SK-N-SH (cell line): ENCODE data around the gene C16orf74.

Experiments used
- EP300 ChIP-seq, 2 experiments: IDR thresholded peaks; 2 replicates each; pipeline versions ENCODE4 v1.4.0 to v1.6.1; 2012; ENCODE audit warnings: borderline replicate concordance in 1 of 2, low read depth in 1 of 2, low read length in 1 of 2
- FOXJ3 ChIP-seq: sonication (generic); formaldehyde crosslinking; IDR thresholded peaks from 2 replicates; pipeline ENCODE4 v1.5.1; 2020; ENCODE audit warnings: mild to moderate bottlenecking, missing genetic modification reagents
- GATA2 ChIP-seq: sonication (generic); formaldehyde crosslinking; IDR thresholded peaks from 2 replicates; pipeline ENCODE4 v1.5.0; 2020; ENCODE audit warnings: mild to moderate bottlenecking, missing genetic modification reagents
- MXI1 ChIP-seq: IDR thresholded peaks from 2 replicates; pipeline ENCODE4 v1.6.1; 2012; ENCODE audit warnings: mild to moderate bottlenecking, low read depth, low read length, improper control_type of control experiment
- NFIC ChIP-seq: IDR thresholded peaks from 2 replicates; pipeline ENCODE4 v1.4.0; 2012; ENCODE audit warnings: borderline replicate concordance
- NRF1 ChIP-seq: IDR thresholded peaks from 2 replicates; pipeline ENCODE4 v1.6.1; 2012; ENCODE audit warnings: low read depth, mild to moderate bottlenecking, low read length
- POLR2AphosphoS5 ChIP-seq: IDR thresholded peaks from 2 replicates; pipeline ENCODE4 v1.6.1; 2012; ENCODE audit warnings: low read depth, low read length
- SIN3A ChIP-seq: IDR thresholded peaks from 2 replicates; pipeline ENCODE4 v1.6.1; 2012; ENCODE audit warnings: low read depth, mild to moderate bottlenecking, low read length, moderate library complexity, borderline replicate concordance
- TF ChIP-seq, protein P1 (sequence below): IDR thresholded peaks from 2 replicates; pipeline ENCODE4 v1.6.1; 2012; ENCODE audit warnings: mild to moderate bottlenecking, low read depth, low read length, moderate library complexity
- TF ChIP-seq, protein P2 (sequence below): fragments of 200-600 bp; sonication (generic); IDR thresholded peaks from 2 replicates; pipeline ENCODE4 v1.6.1; 2017; ENCODE audit warnings: antibody characterized with exemption, mild to moderate bottlenecking, moderate library complexity

DNA sequence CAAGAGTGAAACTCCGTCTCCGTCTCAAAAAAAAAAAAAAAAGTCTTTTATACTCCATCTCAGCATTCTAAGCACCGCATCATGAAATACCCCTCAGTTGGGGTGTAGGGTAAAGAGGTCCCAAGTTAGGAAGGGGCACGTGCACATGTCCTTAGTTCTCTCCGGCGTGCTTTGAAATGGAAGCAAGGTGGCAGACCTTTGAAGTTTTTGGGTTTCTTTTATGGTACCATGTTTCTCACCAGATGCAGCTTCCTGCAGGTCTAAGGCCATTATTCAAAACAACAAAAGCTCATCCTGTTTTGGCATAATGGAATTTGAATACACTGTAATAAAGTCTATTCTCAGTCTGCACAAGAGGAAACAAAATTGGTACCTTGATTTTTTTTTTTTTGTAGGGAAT, 38.9 kb upstream of the C16orf74 start:
- TF ChIP-seq POLR2AphosphoS5 = no peak
- TF ChIP-seq NRF1 = no peak
- TF ChIP-seq, protein P1, sequence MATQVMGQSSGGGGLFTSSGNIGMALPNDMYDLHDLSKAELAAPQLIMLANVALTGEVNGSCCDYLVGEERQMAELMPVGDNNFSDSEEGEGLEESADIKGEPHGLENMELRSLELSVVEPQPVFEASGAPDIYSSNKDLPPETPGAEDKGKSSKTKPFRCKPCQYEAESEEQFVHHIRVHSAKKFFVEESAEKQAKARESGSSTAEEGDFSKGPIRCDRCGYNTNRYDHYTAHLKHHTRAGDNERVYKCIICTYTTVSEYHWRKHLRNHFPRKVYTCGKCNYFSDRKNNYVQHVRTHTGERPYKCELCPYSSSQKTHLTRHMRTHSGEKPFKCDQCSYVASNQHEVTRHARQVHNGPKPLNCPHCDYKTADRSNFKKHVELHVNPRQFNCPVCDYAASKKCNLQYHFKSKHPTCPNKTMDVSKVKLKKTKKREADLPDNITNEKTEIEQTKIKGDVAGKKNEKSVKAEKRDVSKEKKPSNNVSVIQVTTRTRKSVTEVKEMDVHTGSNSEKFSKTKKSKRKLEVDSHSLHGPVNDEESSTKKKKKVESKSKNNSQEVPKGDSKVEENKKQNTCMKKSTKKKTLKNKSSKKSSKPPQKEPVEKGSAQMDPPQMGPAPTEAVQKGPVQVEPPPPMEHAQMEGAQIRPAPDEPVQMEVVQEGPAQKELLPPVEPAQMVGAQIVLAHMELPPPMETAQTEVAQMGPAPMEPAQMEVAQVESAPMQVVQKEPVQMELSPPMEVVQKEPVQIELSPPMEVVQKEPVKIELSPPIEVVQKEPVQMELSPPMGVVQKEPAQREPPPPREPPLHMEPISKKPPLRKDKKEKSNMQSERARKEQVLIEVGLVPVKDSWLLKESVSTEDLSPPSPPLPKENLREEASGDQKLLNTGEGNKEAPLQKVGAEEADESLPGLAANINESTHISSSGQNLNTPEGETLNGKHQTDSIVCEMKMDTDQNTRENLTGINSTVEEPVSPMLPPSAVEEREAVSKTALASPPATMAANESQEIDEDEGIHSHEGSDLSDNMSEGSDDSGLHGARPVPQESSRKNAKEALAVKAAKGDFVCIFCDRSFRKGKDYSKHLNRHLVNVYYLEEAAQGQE = no peak
- no peak for TF ChIP-seq GATA2
- TF ChIP-seq, protein P2, sequence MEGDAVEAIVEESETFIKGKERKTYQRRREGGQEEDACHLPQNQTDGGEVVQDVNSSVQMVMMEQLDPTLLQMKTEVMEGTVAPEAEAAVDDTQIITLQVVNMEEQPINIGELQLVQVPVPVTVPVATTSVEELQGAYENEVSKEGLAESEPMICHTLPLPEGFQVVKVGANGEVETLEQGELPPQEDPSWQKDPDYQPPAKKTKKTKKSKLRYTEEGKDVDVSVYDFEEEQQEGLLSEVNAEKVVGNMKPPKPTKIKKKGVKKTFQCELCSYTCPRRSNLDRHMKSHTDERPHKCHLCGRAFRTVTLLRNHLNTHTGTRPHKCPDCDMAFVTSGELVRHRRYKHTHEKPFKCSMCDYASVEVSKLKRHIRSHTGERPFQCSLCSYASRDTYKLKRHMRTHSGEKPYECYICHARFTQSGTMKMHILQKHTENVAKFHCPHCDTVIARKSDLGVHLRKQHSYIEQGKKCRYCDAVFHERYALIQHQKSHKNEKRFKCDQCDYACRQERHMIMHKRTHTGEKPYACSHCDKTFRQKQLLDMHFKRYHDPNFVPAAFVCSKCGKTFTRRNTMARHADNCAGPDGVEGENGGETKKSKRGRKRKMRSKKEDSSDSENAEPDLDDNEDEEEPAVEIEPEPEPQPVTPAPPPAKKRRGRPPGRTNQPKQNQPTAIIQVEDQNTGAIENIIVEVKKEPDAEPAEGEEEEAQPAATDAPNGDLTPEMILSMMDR = no peak
- TF ChIP-seq FOXJ3 (CRISPR knock-in tag) = no peak
- no peak for TF ChIP-seq NFIC
- no peak for TF ChIP-seq EP300 (IDR thresholded peaks at IDR 0.05; ENCODE audit: borderline replicate concordance in 1 of 2, low read depth in 1 of 2, low read length in 1 of 2)
- no peak for TF ChIP-seq MXI1
- no peak for TF ChIP-seq SIN3A
